HG02840 (cell line): ENCODE measurements around the gene SCART1.
"Not testable (repeated sequence)": the region's sequence is repeated elsewhere in the genome, so short reads cannot be mapped to it uniquely, and the experiment has no call there.

Source experiments
- ATAC-seq: cut with Tn5 transposase; IDR thresholded peaks from one replicate; pipeline ENCODE4 v1.9.1; 2021; ENCODE audit warnings: mild to moderate bottlenecking, moderate library complexity, moderate number of reproducible peaks; ENCODE audit not compliant: unreplicated experiment, low FRiP score

SCART1 gene

GRCh38 chr10:133453516-133454203 is at the start of gene SCART1:
SCART1 (plus strand) TSS chr10:133453945; CDS start chr10:133453998, 53 bp downstream.
- no peak for ATAC-seq

- no peak for ATAC-seq
Observed at GRCh38 chr10:133405272-133405671, 48.5 kb upstream of the SCART1 start.

GRCh38 chr10:133405844-133406527 is 47.8 kb upstream of the SCART1 start:
- no peak for ATAC-seq

GRCh38 chr10:133411523-133412380 is 42.0 kb upstream of the SCART1 start:
- ATAC-seq: no peak

GRCh38 chr10:133412381-133412711 is 41.4 kb upstream of the SCART1 start:
- ATAC-seq: no peak

GRCh38 chr10:133414401-133414800 is 39.3 kb upstream of the SCART1 start:
- not testable (repeated sequence) for ATAC-seq

- ATAC-seq: no peak
Observed at GRCh38 chr10:133415752-133416151, 38.0 kb upstream of the SCART1 start.

- no peak for ATAC-seq
Observed at GRCh38 chr10:133418289-133418993, 35.3 kb upstream of the SCART1 start.

GRCh38 chr10:133419211-133419950 is 34.4 kb upstream of the SCART1 start:
- no peak for ATAC-seq

GRCh38 chr10:133420028-133420427 is 33.7 kb upstream of the SCART1 start:
- ATAC-seq: no peak

- no peak for ATAC-seq
Observed at GRCh38 chr10:133420579-133420978, 33.2 kb upstream of the SCART1 start.

GRCh38 chr10:133421336-133422222 is 32.2 kb upstream of the SCART1 start:
- ATAC-seq: no peak

GRCh38 chr10:133422223-133422806 is 31.4 kb upstream of the SCART1 start:
- no peak for ATAC-seq

- no peak for ATAC-seq
Observed at GRCh38 chr10:133422807-133423771, 30.7 kb upstream of the SCART1 start.

GRCh38 chr10:133424102-133424501 is 29.6 kb upstream of the SCART1 start:
- ATAC-seq: not testable (repeated sequence)

- ATAC-seq: not testable (repeated sequence)
Observed at GRCh38 chr10:133424601-133425000, 29.1 kb upstream of the SCART1 start, which contains the start of gene SPRN. SPRN (minus strand) TSS chr10:133424625; CDS start chr10:133423681, 944 bp downstream.

GRCh38 chr10:133429571-133429970 is 24.2 kb upstream of the SCART1 start:
- ATAC-seq: not testable (repeated sequence)
